GM12891 (cell line): ENCODE data around the gene DHRSX.
"Not testable (repeated sequence)": the region's sequence is repeated elsewhere in the genome, so short reads cannot be mapped to it uniquely, and the experiment has no call there.

ENCODE experiments used
- DNase-seq: peaks from one replicate; pipeline ENCODE4 v3.0.0; 2011; ENCODE audit warnings: low spot score; ENCODE audit not compliant: insufficient read length
- FAIRE-seq: peaks from 2 replicates; lab custom pipeline; 2011; peaks lifted over from hg19 to GRCh38; lab: Jason Lieb, UNC
- PAX5 ChIP-seq: IDR thresholded peaks from 2 replicates; pipeline ENCODE4 v1.6.1; 2011; ENCODE audit warnings: low read length, moderate library complexity, mild to moderate bottlenecking; ENCODE audit not compliant: insufficient read depth, severe bottlenecking
- POLR2A ChIP-seq: IDR thresholded peaks from 2 replicates; pipeline ENCODE4 v1.6.1; 2011; ENCODE audit warnings: low read depth, low read length, control low read depth
- POLR2AphosphoS5 ChIP-seq: IDR thresholded peaks from 2 replicates; pipeline ENCODE4 v1.6.1; 2011; ENCODE audit warnings: low read depth, low read length, control low read depth
- POU2F2 ChIP-seq: IDR thresholded peaks from 2 replicates; pipeline ENCODE4 v1.6.1; 2011; ENCODE audit warnings: low read depth, mild to moderate bottlenecking, control low read depth, low read length, moderate library complexity
- SPI1 ChIP-seq: IDR thresholded peaks from 2 replicates; pipeline ENCODE4 v1.6.1; 2011; ENCODE audit warnings: low read depth, low read length, control low read depth
- TAF1 ChIP-seq: IDR thresholded peaks from 2 replicates; pipeline ENCODE4 v1.6.1; 2011; ENCODE audit warnings: low read depth, low read length, control low read depth

Gene DHRSX

GRCh38 chrX:2351999-2352995 is 148.5 kb downstream of the DHRSX start:
- no peak for FAIRE-seq
- no peak for DNase-seq
- no peak for TF ChIP-seq POU2F2
- TF ChIP-seq TAF1: no peak
- no peak for TF ChIP-seq PAX5
- TF ChIP-seq POLR2A: no peak

DNA sequence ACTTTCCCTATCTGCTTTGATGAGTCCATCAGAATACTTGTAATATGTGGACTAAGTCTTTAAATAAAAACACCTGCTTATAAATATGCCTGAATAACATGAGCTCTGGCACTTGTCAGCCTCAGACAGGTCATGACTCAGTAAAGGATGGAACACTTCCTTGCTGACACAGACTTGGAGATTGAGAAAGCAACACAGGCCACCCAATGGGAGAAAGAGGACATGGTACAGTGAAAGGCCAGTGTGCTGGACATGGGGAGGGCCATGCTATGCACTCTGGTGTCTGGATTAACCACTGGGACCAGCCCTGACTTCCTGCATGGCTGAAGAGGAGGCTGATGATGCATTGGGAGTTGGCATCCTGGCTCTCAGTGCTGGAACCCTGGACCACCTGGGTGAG is 149.5 kb downstream of the DHRSX start:
- TF ChIP-seq POLR2AphosphoS5: no peak
- no peak for TF ChIP-seq POLR2A
- FAIRE-seq (no peak), DNase-seq (no peak)

DNA sequence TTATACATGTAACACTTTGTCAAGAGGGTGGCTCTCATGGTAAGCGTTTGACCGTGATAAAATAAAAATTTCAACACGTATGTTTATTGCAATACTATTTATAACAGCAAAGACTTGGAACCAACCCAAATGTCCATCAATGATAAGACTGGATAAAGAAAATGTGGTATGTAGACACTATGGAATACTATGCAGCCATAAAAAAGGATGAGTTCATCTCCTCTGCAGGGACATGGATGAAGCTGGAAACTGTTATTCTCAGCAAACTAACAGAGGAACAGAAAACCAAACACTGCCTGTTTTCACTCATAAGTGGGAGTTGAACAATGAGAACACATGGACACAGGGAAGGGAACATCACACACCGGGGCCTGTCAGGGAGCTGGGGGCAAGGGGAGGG is 150.1 kb downstream of the DHRSX start:
- FAIRE-seq: not testable (repeated sequence)

GRCh38 chrX:2350036-2350435 is 150.7 kb downstream of the DHRSX start:
- not testable (repeated sequence) for FAIRE-seq, DNase-seq

More for the DNA sequence above, 150.1 kb downstream of the DHRSX start:
- DNase-seq: not testable (repeated sequence)

DNA sequence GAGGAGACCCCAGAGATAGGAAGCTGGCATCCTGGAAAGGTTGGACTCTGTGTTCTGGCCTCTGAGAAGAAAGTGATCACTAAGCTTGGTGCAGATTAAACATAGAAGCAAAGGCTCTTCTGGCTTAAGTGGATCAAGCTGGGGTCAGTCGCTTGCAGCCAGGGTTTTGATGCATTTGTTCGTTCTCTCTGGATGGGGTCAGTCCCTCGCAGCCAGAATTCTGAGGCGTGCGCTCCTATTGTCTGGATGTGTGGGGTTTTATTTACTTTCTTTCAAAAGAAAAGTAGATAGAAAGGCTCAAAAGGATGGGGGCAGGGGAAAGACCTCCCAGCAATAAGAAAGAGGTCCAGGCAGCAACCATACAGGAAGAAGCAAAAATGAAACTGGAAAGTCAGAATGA is 152.6 kb downstream of the DHRSX start:
- no peak for DNase-seq
- TF ChIP-seq POLR2AphosphoS5 (no peak), SPI1 (no peak), PAX5 (no peak), TAF1 (no peak), POU2F2 (no peak), POLR2A (no peak)
- FAIRE-seq: no peak

- no peak for DNase-seq
These were observed 154.6 kb downstream of the DHRSX start for GRCh38 chrX:2346158-2346557.

DNA sequence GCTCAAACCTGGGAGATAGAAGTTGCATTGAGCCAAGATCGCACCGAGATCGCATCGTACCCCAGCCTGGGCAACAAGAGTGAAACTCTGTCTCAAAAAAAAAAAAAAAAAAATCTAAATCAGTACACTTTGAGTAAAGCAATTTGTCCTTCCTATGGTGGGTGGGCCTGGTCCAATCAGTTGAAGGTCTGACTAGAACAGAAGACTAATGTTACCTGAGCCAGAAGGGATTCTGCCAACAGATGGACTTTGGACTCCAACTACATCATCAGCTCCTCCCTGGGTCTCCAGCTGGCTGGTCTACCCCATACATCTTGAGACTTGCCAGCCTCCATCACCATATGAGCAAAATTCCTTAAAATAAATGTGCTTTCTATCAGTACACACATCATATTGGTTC is 155.2 kb downstream of the DHRSX start:
- no peak for DNase-seq
- no peak for FAIRE-seq
- TF ChIP-seq SPI1 (no peak), PAX5 (no peak), POU2F2 (no peak), TAF1 (no peak), POLR2A (no peak), POLR2AphosphoS5 (no peak)

More at GRCh38 chrX:2346158-2346557, 154.6 kb downstream of the DHRSX start:
- TF ChIP-seq POLR2AphosphoS5 (no peak), PAX5 (no peak), TAF1 (no peak), POU2F2 (no peak), POLR2A (no peak), SPI1 (no peak)
- no peak for FAIRE-seq

DNA sequence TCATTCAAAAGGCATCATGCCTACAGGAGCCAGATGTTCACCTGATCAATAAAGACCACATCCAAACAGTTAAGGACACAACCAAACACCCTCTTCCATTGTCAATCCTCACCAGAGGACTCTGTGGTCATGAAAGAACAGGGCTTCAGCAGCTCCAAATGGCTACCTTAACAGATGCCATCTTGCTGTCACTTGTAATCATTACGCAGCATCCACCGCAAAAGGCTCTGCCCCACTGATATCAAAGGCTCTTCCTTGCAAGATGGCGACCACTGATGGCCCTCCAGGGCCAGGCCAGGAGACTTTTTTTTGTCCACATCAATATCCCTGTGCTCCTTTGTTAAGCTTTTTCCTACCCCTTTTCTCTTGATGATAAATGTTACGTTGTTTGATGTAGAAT is 157.4 kb downstream of the DHRSX start:
- FAIRE-seq (no peak), DNase-seq (no peak)
- TF ChIP-seq POU2F2: no peak
- TF ChIP-seq PAX5: no peak
- no peak for TF ChIP-seq POLR2AphosphoS5
- no peak for TF ChIP-seq SPI1
- no peak for TF ChIP-seq POLR2A
- no peak for TF ChIP-seq TAF1

GRCh38 chrX:2342874-2343273 is 157.9 kb downstream of the DHRSX start:
- TF ChIP-seq SPI1 (no peak), POLR2A (no peak), POLR2AphosphoS5 (no peak), POU2F2 (no peak), TAF1 (no peak), PAX5 (no peak)
- FAIRE-seq (no peak), DNase-seq (no peak)

DNA sequence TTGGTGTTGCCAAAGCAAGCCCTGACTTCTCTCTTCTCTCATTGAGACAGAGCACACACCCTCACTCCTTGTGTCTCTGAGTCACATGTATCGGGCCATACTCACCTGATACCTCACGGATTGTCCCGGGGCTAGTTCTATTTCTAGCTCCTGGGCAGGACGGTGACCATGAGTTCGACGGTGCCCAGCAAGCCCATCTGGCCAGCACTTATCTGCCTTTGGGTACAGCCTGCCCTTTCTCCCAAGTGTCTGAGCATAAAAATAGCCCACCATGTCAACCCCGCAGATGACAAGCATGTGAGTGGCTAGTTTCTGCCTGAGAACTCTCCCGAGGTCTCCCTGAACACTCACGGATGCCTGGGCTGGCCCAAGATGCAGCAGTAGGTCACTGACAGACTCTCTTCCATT is 158.5 kb downstream of the DHRSX start:
- DNase-seq: no peak
- TF ChIP-seq PAX5: no peak
- TF ChIP-seq SPI1: no peak
- TF ChIP-seq POU2F2: no peak
- no peak for TF ChIP-seq POLR2A
- TF ChIP-seq TAF1: no peak
- TF ChIP-seq POLR2AphosphoS5: no peak
- FAIRE-seq: no peak
